Activated CD4-positive, alpha-beta T cell treated with anti-CD3 and anti-CD28 coated beads, Interleukin-2, amount 50 U/mL, for 4 hours (primary cell): ENCODE results near the gene ATG5.

Experiments used
- DNase-seq, 2 experiments: peaks; one replicate each; pipeline ENCODE4 v3.0.0-alpha.2; 2020

Gene ATG5

DNA sequence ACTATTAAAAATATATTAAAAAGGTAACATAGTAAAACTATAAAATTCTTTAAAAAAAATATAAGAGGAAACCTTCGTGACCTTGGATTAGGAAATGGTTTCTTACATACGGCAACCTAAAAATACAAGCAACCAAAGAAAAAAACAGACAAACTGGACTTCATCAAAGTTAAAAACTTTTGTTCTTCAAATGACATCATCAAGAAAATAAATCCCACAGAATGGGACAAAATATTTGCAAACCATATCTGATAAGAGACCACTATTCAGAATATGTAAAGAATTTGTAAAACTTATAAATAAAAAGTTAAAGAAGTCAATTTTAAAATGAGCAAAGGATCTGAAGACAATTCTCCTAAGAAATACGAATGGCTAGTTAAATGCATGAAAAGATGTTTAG is 110.0 kb downstream of the ATG5 start:
- no peak for DNase-seq

DNA sequence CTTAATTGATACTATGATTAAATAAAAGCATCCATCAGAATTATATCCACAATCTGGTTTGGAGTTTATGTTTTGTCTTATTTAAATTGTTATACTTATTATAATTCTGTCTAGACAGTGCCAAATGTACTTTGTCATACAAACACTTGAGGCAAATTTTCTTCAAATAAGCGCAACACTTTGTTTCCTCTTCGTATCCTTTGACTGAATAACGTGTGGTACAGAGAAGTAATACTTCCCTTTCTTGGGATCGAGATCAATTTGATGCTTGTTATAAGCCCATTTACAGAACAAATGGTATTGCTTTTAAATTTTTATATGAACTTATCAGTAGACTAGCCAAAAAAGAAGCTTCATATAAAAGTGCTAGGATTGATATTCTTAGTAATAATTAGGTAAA is 111.0 kb downstream of the ATG5 start:
- no peak for DNase-seq

DNA sequence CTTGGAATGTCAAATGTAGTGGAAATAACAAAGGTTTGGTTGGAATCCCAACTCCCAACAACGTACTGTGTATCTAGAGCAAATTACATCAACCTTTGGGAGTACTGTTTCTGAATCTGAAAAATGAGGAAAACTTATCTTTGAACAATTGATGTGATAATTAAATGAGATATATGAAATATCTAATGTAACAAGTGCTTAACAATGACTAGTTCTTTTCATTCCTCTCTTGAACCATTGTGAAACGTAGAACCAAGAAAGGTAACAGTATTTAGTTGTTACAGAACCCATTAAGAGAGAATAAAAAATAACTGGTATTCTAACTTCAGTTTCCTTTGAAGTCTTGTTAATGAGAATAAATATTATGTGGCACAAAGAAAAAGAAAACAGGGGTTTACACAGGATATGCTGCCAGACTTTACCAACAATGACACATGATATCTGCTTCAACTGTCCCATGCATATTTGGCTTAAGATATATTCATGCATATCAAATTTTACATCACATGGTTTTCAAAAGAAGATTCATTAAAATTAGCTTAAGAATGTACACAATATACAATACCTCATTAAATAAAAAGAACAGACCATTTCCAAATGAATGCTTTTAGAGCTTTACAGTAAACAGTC is 111.8 kb downstream of the ATG5 start:
- DNase-seq, result no peak

DNA sequence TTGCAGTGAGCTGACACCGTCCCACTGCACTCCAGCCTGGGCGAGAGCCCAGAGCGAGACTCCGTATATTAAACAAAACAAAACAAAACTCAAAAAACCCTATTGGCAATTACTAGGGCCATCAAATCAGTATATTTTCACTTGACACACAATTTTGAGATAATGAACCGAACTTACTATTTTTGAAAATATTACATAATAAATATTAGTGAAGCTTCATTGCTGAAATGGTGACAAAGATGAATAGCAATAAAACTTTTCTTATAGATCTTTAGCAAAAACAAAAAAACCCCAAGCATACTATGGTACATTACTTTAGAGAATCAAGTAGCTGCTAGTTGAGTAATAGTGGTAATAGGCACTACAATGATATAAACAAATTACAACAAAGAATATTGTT is 113.0 kb downstream of the ATG5 start:
- DNase-seq, result no peak

DNA sequence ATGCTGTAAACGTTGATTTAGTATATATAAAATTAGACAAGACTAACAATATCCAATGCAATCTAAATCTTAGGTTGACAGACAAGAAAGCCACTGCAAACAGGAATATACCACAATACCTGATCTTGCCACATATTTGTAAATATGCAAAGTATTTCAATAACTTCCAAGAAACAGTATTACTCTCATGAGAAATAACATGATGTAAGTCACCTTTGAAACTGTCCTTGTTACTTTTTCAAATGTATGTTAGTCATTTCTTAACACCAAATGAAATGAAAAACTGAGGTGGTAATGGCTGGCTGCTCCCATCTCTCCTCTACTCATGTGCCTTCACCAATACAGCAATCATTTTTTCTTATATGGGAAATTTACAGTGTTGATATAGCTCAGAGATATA is 118.7 kb downstream of the ATG5 start:
- DNase-seq, result no peak

DNA sequence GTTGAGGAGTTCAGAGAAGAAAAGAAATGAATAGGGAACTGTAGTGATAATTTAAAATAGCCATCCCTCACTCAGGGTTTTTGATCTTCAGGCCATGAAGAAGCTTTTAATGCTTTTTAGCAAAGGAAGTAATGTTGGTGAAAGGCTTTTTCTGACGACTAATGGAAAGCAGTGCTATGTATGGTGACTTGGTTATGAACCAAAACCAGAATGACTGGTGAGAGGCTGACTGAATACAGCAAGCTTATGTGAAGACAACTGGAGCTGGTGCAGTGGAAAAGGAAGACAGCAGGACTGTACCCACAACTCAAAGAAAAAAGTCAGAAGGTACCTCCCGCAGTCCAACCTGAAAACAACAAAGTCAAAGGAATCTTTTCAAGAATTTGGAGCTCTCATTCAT is 120.6 kb downstream of the ATG5 start:
- no peak for DNase-seq

DNA sequence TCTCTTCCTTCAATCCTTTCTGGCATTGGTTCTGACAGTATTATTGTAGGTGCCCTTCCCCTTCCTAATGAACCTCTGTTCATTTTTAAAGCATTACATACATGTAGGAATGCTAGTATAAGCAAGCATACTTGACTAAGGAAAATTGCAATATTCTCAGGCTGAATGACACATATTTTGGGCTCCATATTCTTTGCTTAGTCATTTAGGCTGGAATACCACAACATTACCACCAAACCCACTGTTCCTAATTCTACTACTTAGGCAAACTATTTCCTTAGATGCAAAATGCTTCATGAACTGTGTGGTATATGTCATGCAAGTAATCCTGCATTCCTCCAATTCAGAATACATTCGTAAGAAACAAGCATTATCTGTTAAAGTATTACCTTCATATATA is 125.6 kb downstream of the ATG5 start:
- DNase-seq, result no peak

DNA sequence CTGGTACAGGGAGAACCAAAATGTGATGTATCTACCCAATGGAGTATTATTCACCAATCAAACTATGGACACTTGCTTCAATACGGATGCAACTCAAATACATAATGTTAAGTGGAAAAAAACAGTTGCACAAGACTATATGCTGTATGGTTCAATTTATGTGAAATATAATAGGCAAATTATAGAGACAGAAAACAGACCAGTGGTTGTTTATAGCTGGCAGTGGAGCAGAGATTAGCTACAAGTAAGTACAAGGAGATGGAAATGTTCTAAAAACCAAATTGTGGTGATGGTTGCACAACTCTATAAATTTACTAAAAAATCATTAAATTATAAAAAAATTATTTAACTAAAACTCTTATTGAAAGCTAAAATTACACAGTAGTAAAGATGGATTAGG is 126.2 kb downstream of the ATG5 start:
- DNase-seq, result no peak

DNA sequence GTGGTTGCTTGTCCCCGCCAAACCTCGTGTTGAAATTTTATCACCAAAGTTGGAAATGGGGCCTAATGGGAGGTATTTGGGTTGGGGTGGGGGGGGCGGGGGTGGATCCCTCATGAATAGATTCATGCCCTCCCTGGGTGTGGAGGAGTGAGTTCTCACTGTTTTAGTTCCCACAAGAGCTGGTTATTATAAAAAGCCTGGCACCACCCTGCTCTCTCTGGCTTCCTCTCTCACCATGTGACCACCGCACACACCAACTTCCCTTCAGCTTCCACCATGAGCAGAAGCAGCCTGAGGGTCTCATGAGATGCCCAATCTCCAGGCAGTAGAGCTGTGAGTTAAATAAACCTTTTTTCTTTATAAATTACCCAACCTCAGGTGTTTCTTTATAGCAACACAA is 128.1 kb downstream of the ATG5 start:
- no peak for DNase-seq

DNA sequence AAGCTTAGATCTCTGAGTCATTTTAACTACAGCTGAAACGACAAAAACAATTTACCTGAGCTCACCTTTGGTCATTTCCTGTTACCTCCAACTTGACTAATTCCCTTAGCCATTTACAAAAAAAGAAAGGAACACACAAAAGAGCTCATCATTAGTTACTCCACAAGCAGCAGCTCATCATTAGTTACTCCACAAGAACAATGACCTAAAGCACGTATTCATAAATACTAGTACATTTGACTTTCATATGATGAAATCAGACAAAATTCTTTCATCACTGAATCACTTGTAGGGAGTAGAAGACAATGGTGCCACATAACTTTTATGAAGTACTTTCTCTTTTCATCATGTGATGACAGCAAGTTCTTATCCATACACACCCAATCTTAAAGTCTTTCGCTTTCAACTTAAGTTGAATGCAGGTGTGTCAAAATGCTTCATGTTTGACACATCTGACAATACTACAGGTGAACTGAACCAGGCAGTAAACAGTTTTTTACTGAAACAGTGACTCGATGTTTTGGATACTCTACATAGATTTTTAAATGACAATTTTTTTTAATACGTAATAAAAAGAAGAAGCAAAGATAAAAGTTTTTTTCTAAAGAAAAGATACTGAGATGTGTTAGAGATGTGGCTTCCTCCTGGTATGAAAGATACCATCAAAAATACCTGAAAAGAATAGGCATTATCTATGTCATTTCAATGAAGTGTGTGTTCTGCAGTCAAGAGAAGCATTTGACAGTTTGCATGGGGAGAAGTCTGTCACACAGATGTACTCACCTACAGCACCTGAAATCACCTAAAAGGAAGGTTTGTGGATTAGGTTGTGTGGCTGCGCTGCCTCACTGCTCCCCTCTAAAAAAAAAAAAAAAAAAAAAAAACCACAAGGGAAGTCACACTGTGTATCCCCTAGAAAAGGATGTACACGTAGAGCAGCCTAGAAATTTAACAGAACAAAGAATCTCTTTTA is 130.3 kb downstream of the ATG5 start:
- no peak for DNase-seq

DNA sequence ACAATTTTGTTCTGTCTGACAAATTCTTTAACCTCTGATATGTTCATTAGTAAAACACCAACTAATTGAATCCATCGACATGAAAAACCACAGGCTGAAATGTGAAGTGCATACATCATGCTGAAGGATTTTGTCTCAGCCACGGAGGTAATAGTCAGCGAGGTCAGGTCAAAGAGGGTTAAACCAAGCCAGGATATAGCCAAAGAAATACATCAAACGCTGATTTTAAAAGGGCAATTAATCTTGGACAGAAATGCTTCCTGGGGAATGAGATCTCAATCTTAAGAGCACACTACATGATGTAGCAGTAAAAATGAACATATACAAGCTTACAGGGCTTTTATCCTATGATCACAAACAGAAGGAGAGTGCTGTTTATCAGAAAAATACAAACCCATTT is 132.7 kb downstream of the ATG5 start:
- DNase-seq, result no peak

DNA sequence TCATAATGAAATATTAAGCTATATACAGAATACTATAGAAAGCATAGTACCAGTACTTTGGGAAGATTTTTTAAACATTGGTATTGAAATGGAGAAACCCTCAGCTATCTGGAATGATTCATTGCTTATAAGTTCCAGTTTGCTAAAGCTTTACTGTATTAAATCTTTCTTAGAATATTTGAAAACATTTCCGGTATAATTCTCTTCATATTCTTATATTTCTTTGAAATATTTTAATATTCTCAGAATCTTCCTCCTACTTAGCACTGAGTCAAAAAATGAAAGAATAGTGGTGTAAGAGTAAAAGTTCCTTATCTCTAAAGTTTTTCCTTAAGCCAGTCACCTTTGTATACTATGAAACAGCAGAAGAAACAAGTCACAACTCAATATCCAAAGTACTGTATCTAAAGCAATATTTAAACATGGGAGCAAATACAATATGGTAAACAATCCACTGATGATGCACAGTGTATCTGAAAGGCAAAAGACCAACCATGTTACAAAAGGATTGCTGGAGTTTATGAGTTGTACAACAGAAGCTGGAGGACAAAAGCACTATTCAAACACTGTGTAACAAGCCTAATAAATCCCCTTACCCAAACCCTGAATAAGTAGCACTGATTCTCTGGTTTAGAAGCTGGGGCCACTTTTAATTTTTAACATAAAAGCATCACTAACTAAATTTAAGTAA is 137.3 kb downstream of the ATG5 start:
- no peak for DNase-seq

DNA sequence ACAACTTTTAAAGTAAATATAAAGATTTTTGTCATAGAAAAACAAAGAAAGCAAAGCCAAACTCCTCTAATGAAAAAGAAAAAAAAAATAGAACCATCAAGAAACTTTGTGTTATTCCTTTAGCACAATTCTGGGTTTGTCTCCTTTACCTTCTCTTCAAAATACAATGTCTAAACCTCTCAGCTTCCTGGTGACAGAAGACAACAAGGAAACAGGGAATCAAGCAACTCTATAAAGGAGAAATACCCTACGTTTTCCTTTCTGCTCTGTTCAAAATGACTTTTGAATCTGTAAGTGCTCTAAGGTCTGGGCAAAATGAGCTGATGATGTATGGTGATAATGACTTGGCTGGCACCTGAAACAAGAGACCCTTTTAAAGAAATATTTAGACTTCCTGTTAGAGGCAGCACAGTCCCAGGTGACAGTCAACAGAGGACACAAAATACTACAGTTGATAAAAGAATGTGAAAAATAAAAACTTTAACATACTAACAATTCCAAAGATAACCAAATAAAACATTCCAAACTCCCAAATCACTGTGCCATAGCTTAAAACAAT is 138.1 kb downstream of the ATG5 start:
- DNase-seq, result no peak

DNA sequence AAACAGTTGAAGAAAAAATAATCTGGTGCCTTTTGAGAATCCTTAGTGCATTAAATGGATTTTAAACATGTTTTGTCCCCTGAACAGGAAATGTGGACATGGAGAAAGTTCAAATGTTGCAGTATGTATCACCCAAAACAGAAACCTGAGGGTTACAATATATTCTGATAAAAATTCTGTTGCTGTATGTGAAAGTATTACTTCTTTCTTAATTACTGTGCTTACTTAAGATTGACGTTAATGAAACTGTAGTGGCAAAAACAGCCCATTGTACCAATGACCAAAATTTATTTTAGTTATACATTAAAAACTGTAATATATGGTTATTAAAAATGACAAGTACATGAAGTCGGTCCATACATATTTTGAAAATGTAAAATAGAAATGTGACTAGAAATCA is 138.8 kb downstream of the ATG5 start:
- DNase-seq, result no peak

DNA sequence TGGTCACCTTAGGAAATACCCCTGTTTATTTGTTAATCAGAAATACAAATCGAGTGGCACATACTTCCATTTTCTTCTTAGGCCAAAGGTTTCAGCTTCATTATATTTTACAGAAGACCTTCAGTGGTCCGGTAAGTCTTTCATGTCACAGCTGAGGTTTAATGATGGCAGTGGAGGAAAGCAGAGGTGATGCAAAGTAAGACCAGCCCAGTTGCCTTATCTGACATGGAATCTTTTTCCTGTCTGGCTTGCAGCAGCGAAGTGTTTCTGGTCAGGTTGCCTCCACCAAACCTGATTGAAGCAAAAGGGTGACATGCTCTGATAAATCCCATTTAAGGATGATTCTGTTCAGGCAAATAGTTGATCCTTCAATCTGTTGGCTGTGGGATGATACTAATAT is 139.4 kb downstream of the ATG5 start:
- no peak for DNase-seq

DNA sequence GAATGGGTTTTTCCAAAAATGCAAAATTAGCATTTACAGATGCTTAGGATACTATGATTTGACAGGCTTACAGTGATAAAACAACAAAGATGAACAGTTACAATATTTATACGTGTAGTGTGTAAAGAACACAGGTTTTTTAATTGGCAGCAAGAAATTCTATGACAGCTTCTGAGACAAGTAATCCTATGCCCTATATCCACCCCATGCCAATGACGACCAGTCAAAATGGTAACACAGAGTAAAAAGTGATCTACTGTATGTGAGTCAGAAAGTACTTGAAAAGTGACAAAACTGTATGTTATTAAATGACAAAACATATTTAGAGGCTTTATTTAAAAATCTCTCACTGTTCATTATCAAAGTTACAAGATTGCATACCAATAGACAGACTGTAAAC is 139.9 kb downstream of the ATG5 start:
- no peak for DNase-seq

DNA sequence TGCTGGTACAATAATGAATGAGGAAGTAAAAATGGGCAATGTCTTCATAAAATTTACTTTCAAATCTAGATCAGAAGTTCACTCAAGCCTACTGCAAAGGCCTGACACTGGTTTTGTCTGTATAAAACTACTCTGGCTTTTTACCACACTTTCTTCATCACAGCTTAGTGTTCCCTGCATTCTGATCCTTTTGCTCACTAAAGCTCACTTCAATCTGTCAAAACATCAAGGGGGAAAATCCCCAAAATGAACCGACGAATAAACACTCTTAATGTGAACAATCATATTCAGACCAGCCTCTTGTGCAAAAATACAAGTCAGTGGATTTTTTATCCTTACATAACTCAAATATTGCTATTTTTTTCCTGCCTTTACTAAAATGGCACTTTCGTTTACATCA is 140.9 kb downstream of the ATG5 start:
- no peak for DNase-seq

DNA sequence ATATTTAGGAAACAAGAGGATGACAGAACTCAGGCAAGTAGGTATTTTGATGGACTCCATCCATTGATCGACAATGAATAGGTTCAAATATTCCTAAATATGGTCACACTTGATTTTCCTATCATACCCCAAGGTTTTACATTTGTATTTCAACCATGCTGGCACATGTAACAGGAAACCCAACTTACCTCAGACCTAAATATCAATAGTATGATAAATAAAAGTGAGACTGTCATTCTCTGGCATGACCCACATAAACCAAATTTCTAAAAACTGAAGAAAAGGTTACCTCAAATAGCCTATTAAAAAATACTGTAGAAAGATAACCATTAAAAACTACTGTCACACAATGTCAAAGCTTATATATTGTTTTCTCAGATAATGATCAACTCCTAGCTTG is 142.1 kb downstream of the ATG5 start:
- DNase-seq, result no peak

DNA sequence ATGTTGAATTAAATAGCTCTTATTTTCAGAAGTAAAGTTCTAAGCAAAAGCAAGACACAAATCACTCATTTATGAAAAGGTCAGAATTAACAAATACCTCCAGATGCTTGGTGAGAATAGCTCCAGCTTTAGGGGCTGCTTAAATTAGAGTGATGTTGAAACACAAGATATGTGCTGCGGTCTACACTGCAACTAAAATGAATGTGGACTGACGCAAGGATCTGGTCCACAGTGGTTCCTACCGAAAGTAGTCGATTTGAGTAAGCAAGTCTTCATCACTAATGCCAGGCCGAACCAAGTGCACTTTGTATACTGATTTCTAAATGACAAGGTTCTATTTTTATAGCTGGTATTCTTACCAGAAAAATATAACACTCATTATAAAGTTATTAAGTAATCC is 143.1 kb downstream of the ATG5 start:
- no peak for DNase-seq

DNA sequence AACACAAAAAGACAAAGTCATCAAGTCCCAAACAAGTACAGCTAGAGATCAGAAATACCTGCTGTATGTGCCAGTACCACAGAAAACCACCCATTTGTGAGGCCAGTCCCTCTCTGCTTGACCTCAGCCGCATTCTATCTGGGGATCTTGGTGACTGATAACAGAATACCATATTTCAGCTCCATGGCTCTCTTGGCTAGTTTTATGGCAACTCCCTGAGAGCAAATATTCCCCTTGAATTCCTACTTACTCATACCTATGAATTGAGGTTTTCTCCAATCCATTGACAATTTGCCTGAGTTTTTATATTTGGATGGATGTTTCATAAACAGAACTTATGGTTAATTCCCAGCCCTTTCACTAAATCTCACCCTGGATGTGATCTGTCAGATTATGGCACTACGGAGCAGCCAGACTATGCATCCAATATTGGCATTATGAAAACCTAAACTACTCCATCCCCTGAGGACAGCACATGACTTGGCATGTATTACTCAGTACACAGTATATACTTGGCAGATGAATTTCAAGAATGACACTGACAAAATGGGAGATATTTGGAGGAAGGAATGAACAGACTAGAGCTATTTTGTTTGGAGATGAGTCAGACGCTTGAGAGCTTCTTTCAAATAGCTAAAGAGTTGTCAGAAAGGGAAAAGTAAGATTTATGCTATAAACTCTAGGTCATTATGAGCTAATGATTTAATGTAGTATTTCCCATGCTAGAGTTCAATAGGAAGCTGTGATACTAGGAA is 143.7 kb downstream of the ATG5 start:
- no peak for DNase-seq

DNA sequence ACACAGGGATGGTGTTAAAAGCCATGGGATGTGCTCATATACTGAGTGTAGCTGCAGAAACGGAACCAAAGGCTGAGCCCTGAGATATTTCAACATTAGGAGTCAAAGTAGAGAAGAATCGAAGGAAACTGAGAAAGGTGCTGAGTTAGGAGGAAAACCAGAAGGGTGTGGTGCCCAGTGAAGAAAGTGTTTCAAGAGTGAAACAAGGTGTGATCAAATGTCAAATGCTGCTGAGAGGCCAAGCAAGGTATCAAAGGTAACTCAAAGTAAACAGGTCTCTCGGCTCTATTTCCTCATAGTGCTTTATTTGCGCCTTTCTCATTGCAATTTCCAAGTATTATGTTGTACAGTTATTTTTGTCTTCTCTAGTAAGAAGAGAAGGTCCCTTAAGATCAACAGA is 145.4 kb downstream of the ATG5 start:
- DNase-seq, result no peak

DNA sequence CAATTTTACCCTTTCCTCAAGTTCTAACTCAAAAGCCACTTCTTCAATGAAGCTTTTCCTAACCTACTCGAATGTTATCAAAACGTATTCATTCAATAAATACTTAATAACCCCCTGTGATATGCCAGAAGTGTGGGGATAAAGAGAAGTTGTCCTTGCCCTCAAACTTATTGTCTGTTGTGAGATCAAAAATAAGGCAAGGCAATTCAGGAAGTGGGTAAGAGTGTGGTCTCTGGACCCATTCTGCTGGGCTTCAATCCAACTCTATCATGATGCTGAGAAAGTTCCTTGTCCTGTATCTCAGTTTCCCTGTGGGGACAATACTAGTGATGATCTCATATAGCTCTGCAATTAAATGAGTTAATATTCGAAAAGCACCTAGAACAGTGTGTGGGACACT is 146.7 kb downstream of the ATG5 start:
- no peak for DNase-seq

DNA sequence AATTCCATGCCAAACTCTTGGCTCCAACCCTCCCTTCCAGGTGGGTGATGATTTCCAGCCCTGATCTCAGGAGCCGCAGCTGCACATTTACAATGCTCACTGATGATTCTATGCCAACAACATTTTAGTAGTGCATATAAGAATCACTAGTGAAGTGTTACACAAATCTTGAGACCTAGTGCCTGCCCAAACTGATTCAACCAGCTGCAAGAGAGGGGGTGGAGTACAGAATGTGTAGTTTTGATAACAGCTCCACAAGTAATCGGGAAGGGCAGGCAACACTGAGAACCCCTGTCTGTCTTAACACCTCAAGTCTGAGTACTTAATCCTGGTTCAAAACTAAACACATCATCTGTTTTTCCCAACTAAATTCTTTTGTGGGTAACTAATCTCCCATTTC is 147.8 kb downstream of the ATG5 start:
- DNase-seq, result no peak
